D341Med (cell line): ENCODE data around the gene C20orf96.
"Not testable (repeated sequence)": the region's sequence is repeated elsewhere in the genome, so short reads cannot be mapped to it uniquely, and the experiment has no call there.

Experiments used
- DNase-seq: peaks from one replicate; pipeline ENCODE4 v3.0.0; 2012; ENCODE audit warnings: low spot score

The C20orf96 gene

DNA sequence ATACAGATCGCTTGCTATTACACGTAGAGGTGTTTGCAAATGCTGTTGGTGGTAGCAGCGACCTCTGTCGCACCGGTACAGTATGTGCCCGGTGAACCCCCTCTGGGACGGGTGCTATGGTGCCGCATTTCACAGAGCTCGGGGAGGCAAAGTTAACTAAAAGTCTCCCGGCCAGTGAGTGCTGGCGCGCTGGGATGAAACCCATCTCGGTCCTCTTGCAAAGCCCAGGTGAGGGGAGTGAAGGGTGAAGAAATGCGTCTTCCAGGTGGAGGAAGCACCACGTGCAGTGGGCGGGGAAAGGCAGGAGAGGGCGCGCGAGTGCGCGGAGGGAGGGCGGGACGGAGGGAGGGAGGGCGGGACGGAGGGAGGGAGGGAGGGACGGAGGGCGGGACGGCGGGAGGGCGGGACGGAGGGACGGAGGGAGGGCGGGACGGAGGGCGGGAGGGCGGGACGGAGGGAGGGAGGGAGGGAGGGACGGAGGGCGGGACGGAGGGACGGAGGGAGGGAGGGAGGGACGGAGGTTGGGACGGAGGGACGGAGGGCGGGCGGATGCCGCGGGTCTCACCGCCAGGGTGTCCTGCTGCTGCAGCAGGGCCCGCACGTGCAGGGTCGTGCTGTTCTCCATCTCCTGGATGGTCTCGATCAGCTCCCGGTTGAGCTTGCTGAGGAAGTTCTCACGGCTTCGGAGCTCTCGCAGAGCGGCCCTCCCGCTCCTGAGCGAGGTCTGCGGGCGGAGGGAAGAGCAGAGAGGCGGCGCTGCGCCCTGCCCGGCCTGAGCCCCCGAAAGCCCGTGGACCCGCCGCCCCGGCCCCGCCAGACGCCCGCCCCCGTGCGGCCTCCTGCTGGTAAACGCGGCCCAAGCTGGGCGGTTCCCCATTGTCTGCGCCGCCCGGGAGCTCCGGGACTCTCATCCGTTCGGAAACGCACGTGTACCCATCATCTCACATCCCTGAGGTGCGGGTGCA lies 11.7 kb downstream of the C20orf96 start:
- DNase-seq: no peak

- DNase-seq: no peak
These were observed 12.4 kb downstream of the C20orf96 start for GRCh38 chr20:278181-278580.

GRCh38 chr20:277496-277781 lies 13.1 kb downstream of the C20orf96 start:
- DNase-seq: no peak

GRCh38 chr20:276620-277495 lies 13.7 kb downstream of the C20orf96 start:
- no peak for DNase-seq

DNA sequence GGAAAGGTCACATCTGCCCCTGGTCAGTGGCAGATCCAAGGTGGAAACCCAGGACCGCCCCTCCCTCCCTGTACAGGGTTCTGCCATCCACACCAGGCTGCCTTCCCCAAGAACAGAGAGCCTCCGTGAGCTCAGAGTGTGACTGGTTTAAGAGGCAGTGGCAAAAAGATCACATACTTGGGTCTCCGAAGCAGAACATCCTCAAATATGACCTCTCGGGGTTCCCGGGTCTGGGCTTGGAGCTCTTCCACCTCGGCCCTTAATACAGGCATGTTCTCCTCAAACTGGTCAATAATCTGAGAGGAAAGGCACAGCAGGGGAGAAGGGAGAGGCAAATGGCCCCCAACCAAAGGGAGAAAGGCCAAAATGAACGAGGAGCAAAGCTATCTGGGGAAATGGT lies 14.8 kb downstream of the C20orf96 start:
- DNase-seq: no peak

- DNase-seq: no peak
These were observed 16.7 kb downstream of the C20orf96 start for GRCh38 chr20:273884-274283.

GRCh38 chr20:272718-273117 lies 17.8 kb downstream of the C20orf96 start:
- no peak for DNase-seq

- no peak for DNase-seq
These were observed 19.0 kb downstream of the C20orf96 start for GRCh38 chr20:271528-271927.

GRCh38 chr20:271069-271468 lies 19.5 kb downstream of the C20orf96 start:
- DNase-seq: no peak

GRCh38 chr20:270517-270916 lies 20.0 kb downstream of the C20orf96 start:
- no peak for DNase-seq

DNA sequence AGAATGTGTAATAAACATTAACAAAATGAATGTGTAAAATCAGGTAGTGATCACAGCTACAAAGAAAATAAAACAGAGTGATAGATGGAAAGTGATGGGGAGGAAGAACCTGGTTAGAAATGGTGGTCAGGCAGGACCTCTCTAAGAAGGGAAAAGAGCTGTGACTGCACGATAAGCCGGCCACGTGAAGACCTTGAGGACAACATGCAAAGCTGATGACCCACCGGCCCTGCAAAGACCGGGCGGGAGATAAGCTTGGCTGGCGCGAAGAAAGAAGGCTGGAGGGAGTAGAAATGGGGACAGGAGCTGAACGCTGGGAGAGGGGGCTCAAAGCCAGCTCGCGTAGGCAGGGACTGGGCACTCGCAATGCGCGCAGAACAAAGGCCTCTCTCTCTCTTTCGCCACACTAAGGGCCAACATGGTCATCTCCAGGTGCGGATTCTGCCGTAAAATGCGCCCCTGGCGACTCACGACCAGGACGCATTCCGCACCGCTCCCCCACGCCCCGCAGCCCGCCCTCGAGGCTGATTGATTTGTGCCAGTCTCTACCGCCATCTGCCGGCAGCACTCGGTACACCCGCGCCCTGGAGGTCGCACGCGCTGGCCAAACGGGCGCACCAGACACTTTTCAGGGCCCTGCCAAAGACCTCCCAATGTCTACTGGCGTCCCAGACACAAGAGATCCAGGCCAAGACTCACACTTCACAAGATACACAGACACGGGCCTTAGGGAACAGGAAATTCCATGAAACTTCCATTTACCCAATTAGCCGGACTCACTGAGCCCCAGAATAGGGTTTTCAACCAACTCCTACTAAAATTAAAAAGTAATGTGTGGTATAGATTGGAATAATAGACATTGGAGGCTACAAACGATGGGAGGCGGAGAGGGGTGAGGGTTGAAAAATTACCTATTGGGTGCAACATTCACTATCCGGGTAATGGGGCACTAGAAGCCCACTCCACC lies 23.7 kb downstream of the C20orf96 start:
- peak; percentile 96 for DNase-seq

DNA sequence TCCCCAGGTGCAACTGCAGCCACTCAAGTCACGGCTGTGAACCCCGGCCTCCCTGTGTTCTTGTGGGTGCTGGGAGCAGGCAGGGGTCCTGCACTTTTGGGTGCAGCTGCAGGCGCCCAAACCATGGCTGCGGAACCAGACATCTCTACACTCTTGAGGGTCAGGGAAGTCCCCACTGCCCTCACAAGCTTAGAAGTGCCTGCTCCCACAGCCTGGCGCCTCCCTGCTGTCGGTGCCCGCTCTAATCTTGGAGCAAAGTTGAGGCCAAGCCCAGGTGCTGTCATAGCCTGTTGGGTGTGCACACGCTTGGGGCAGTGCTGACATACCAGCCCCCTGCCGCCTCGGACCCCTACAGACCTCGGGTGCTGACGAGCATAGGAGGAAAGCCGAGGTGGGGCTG lies 26.8 kb downstream of the C20orf96 start:
- DNase-seq: no peak

DNA sequence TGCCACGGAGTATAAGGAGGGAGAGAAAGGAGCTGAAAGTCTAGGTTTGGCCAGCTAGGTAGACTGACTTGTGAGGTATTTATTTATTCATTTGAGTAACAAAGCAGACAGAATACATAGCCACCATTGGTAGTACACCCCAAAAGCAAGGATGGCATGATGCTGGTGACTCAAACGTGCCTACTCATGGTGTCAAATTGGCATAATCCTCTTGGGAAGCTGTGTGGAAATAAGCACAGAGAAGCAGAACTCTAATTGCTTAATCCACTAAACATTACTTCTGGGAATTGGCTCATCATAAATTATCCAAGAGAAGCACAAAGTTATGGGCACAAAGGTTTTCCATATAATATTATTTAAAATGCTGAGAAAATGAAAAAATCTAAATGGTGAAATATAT lies 30.6 kb downstream of the C20orf96 start:
- no peak for DNase-seq

- DNase-seq: no peak
These were observed 31.6 kb downstream of the C20orf96 start for GRCh38 chr20:258963-259362.

DNA sequence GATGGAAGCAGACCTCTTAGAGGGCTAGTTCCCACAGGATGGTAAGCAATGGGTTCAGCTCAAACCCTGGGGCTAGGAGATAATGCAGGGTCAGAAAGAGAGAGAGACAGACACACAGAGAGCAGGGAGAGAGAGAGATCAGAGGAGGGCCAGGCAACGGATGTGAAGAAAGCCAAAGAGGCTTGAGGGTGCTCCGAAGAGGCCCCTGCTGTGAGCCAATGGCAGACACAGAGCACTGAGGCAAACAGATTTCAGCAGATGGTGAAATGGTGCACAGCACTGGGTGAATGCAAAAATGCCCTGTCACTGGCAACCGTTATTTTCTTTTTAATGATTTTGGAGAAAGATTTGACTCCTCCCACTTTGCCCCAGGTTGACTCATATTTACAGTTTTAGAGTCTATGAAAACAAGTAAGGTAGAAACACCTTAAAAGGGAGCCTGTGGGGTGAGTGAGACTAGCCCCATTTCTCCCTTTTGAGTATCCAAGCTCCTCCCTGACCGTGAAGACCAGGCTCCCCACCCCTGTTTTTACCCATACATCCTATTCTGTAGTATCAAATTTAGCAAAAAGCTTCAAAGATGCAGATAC lies 32.2 kb downstream of the C20orf96 start:
- DNase-seq: no peak

DNA sequence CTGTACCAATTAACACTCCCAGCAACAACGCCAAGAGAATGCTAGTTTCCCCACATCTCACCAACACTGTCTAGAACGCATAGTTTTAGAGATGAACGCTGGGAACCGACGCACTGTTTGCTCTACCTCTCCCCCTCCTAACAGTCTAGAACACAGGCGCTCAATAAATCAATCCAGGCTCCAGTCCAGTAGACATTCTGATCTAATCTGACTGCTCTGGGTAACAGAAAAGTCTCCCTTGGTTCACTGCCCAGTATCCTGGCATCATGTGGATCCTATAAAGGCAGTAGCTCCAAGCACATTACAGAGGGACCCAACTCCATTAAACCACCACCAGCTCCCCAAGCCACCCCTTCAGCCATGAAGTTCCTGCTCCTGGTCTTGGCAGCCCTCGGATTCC lies 33.1 kb downstream of the C20orf96 start, which contains the start of gene DEFB132:
Gene DEFB132 (plus strand): TSS at position 306 of the 400 bp plus-strand sequence. CDS start 55 bp downstream, at position 361.
- DNase-seq: no peak

GRCh38 chr20:253447-253846 lies 37.1 kb downstream of the C20orf96 start:
- not testable (repeated sequence) for DNase-seq

DNA sequence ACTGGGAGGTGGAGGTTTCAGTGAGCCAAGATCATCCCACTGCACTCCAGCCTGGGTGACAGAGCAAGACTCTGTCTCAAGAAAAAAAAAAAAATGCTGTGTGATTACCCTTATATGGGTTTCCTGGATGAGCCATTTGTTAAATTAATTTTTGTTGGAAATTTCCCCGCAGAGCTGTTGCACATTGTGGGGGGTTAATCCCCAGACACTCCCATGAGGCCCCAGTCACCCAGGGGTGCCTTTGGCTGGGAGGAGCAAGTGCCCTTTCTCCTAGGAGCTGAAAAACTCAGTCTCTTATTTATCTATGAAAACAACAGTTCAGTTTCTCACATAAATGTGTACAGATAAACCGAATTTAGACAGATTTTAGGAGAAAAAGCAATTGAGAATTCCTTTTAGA lies 37.7 kb downstream of the C20orf96 start:
- DNase-seq: peak; percentile 66

GRCh38 chr20:251354-251753 lies 39.2 kb downstream of the C20orf96 start:
- DNase-seq: no peak

DNA sequence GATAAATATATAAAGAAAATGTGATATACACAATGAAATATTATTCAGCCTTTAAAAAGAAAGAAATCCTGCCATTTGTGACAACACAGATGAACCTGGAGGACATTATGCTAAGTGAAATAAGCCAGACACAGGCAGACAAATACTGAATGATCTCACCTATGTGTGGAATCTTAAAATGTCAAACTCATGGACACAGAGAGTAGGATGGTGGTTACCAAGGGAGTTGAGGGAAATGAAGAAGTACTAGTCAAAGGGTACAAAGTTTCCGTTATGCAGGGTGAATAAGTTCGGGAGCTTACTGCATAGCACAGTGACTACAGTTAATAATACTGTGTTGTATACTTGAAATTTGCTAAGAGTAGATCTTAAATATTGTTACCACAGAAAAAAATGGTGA lies 47.6 kb downstream of the C20orf96 start:
- DNase-seq: no peak

DNA sequence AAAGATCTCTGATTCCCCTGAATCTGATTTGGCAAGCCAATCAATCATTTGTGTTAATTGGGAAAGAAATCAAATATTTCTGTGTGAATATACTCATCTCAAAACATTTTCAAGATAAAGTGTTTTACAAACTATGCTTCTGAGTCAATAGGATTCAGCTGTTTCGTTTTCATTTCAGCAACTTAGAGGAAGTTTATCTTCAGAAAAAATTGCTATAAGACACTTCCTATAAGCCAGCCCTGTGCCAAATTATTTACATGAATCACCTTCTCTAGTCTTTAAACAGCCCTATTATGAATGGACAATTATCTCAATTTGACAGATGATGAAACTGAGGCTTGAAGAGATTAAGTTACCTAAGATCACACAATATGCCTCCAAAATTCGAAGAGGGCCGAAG lies 52.6 kb downstream of the C20orf96 start:
- DNase-seq: no peak
